CD14-positive monocyte (primary cell): ENCODE data around the gene MAP3K7CL. TPM values are rescaled to one million over a fixed set of nuclear protein-coding genes. Genes with fewer than 3 reads are reported as not detected.

Experiments
- DNase-seq, 3 donors: peaks; one replicate each; pipeline ENCODE4 v3.0.0-alpha.2; 2011 to 2022
- H2AFZ ChIP-seq: 2 replicates; pipeline ENCODE4 v1.6.0; 2012; ENCODE audit warnings: mild to moderate bottlenecking, low read depth, low read length, inconsistent platforms; ENCODE audit not compliant: insufficient read depth, poor library complexity, severe bottlenecking
- H3K27ac ChIP-seq, 2 donors: 1 replicate in 1 of 2; 2 replicates in 1 of 2; pipeline ENCODE4 v1.5.1; 2012 to 2013; ENCODE audit warnings: low read length in 2 of 2, control low read depth in 1 of 2, inconsistent platforms in 1 of 2, low read depth in 1 of 2, mild to moderate bottlenecking in 1 of 2
- H3K27me3 ChIP-seq, 2 donors: one replicate each; pipeline versions ENCODE4 v1.6.0 to v1.6.1; 2011 to 2013; ENCODE audit warnings: low read length in 2 of 2; ENCODE audit not compliant: control insufficient read depth in 2 of 2, insufficient read depth in 2 of 2
- H3K36me3 ChIP-seq, 2 donors: replicated peaks in 1 of 2; 1 replicate in 1 of 2; 2 replicates in 1 of 2; pipeline versions ENCODE4 v1.5.1 to v1.6.1; 2012 to 2013; ENCODE audit warnings: low read length in 2 of 2, control low read depth in 1 of 2, inconsistent platforms in 1 of 2, mild to moderate bottlenecking in 1 of 2; ENCODE audit not compliant: insufficient read depth in 2 of 2, control insufficient read depth in 1 of 2
- H3K4me1 ChIP-seq, 2 donors: 1 replicate in 1 of 2; 2 replicates in 1 of 2; pipeline versions ENCODE4 v1.5.1 to v1.6.1; 2012 to 2013; ENCODE audit warnings: low read length in 2 of 2, control low read depth in 1 of 2, inconsistent platforms in 1 of 2, mild to moderate bottlenecking in 1 of 2, moderate library complexity in 1 of 2; ENCODE audit not compliant: insufficient read depth in 2 of 2, control insufficient read depth in 1 of 2
- H3K4me2 ChIP-seq: replicated peaks from 2 replicates; pipeline ENCODE3; 2012; ENCODE audit warnings: low read length, moderate library complexity, mild to moderate bottlenecking; ENCODE audit not compliant: poor library complexity, severe bottlenecking; ENCODE audit errors: extremely low read depth
- H3K4me3 ChIP-seq, 3 experiments: fragments of 200-600 bp in 1 of 3; sonication (generic) in 1 of 3; replicated peaks in 1 of 3; 1 replicate in 2 of 3; 2 replicates in 1 of 3; pipeline ENCODE4 v1.5.1; 2011 to 2013; ENCODE audit warnings: low read length in 3 of 3, mild to moderate bottlenecking in 3 of 3, control low read depth in 2 of 3, low read depth in 2 of 3, inconsistent platforms in 1 of 3, moderate library complexity in 1 of 3
- H3K79me2 ChIP-seq: 2 replicates; pipeline ENCODE4 v1.6.0; 2012; ENCODE audit warnings: mild to moderate bottlenecking, control low read depth, inconsistent platforms, low read length, moderate library complexity; ENCODE audit not compliant: insufficient read depth
- H3K9ac ChIP-seq: 2 replicates; pipeline ENCODE4 v1.6.0; 2017; ENCODE audit warnings: low read length, mild to moderate bottlenecking; ENCODE audit not compliant: insufficient read depth, poor library complexity, severe bottlenecking
- H3K9me3 ChIP-seq, 2 donors: replicated peaks in 1 of 2; 1 replicate in 1 of 2; 2 replicates in 1 of 2; pipeline versions ENCODE4 v1.5.1 to v1.6.1; 2012 to 2013; ENCODE audit warnings: low read length in 2 of 2, control low read depth in 1 of 2; ENCODE audit not compliant: control insufficient read depth in 1 of 2, insufficient read depth in 1 of 2
- H4K20me1 ChIP-seq: 2 replicates; pipeline ENCODE4 v1.6.0; 2012; ENCODE audit warnings: mild to moderate bottlenecking, low read length, control low read depth, moderate library complexity; ENCODE audit not compliant: insufficient read depth
- H3K27ac Mint-ChIP-seq, 7 donors: one replicate each; pipeline ENCODE4 v1.8.0; 2020; ENCODE audit warnings: mild to moderate bottlenecking in 7 of 7, mixed read lengths in 7 of 7, moderate library complexity in 6 of 7, inconsistent platforms in 2 of 7
- H3K27me3 Mint-ChIP-seq, 3 donors: one replicate each; pipeline ENCODE4 v1.8.0; 2021 to 2022; ENCODE audit warnings: low read depth in 3 of 3, mild to moderate bottlenecking in 3 of 3, mixed read lengths in 3 of 3, moderate library complexity in 3 of 3, inconsistent platforms in 1 of 3
- H3K36me3 Mint-ChIP-seq, 2 donors: one replicate each; pipeline ENCODE4 v1.8.0; 2020; ENCODE audit warnings: mixed read lengths in 2 of 2, inconsistent platforms in 1 of 2, mild to moderate bottlenecking in 1 of 2
- H3K4me1 Mint-ChIP-seq: one replicate; pipeline ENCODE4 v1.8.0; 2020; ENCODE audit warnings: mild to moderate bottlenecking, mixed read lengths
- H3K4me3 Mint-ChIP-seq, 2 donors: one replicate each; pipeline ENCODE4 v1.8.0; 2020; ENCODE audit warnings: mild to moderate bottlenecking in 2 of 2, mixed read lengths in 2 of 2, moderate library complexity in 1 of 2
- H3K9me3 Mint-ChIP-seq, 7 donors: one replicate each; pipeline ENCODE4 v1.8.0; 2020 to 2022; ENCODE audit warnings: mixed read lengths in 7 of 7, mild to moderate bottlenecking in 6 of 7, moderate library complexity in 6 of 7, inconsistent platforms in 2 of 7
- WGBS: methylation state at CpG from one replicate; pipeline ENCODE4 v1.1.5; 2013; ENCODE audit warnings: missing lambda C conversion rate; ENCODE audit not compliant: insufficient coverage; 5-methylcytosine and 5-hydroxymethylcytosine counted together
- intact Hi-C, 2 donors: fragments of 100-400 bp; cut with micrococcal nuclease; formaldehyde crosslinking; loops; one replicate each; pipeline versions ENCODE4 v1.15.0 to v1.15.1; 2023
- polyA plus RNA-seq, 3 donors: library from polyadenylated mRNA; depleted of rRNA in 1 of 3; unstranded in 2 of 3; stranded (reverse) in 1 of 3; fragments of 300-500 nt in 2 of 3; fragments of >200 nt in 1 of 3; fragmentation: Illumina TruSeq in 2 of 3; gene quantifications; 1 replicate in 2 of 3; 2 replicates in 1 of 3; pipeline ENCODE4 v1.2.3, GENCODE V29; 2012 to 2021
- TF ChIP-seq, protein P1 (sequence below): fragments of 200-600 bp; IDR thresholded peaks from one replicate; pipeline ENCODE4 v1.8.0; 2022; ENCODE audit warnings: antibody characterized with exemption, mild to moderate bottlenecking

MAP3K7CL gene
- polyA plus RNA-seq, 3 donors, result 14.6 to 15.8 (median 15.7) TPM

DNA sequence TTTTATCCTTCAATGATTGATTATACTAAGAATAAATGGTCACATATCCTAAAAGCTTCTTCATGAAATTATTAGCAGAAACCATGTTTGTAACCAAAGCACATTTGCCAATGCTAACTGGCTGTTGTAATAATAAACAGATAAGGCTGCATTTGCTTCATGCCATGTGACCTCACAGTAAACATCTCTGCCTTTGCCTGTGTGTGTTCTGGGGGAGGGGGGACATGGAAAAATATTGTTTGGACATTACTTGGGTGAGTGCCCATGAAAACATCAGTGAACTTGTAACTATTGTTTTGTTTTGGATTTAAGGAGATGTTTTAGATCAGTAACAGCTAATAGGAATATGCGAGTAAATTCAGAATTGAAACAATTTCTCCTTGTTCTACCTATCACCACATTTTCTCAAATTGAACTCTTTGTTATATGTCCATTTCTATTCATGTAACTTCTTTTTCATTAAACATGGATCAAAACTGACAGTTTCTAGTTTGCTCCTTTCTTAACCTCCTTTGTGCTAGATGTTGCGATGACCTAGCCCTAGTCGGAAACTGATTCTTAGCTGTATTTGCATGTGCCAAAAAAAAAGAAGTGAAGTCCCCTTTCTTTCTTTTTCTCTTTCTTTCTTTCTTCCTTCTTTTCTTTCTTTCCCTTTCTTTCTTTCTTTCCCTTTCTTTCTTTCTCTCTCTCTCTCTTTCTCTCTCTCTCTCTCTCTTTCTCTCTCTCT lies 45.1 kb downstream of the MAP3K7CL start:
- H3K4me1 ChIP-seq, result peaks cover 27 to 45% of the 10 kb centered on the region in 2 donors
- no peaks in the 10 kb centered on the region for H3K9me3 ChIP-seq
- TF ChIP-seq, protein P1, sequence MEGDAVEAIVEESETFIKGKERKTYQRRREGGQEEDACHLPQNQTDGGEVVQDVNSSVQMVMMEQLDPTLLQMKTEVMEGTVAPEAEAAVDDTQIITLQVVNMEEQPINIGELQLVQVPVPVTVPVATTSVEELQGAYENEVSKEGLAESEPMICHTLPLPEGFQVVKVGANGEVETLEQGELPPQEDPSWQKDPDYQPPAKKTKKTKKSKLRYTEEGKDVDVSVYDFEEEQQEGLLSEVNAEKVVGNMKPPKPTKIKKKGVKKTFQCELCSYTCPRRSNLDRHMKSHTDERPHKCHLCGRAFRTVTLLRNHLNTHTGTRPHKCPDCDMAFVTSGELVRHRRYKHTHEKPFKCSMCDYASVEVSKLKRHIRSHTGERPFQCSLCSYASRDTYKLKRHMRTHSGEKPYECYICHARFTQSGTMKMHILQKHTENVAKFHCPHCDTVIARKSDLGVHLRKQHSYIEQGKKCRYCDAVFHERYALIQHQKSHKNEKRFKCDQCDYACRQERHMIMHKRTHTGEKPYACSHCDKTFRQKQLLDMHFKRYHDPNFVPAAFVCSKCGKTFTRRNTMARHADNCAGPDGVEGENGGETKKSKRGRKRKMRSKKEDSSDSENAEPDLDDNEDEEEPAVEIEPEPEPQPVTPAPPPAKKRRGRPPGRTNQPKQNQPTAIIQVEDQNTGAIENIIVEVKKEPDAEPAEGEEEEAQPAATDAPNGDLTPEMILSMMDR, result no peak
- H3K9me3 Mint-ChIP-seq, result peaks cover 0 to 2% (median 0%) of the 10 kb centered on the region in 7 donors
- H3K36me3 ChIP-seq, result no peaks in the 10 kb centered on the region
- no peaks in the 10 kb centered on the region for H3K79me2 ChIP-seq
- H3K27me3 Mint-ChIP-seq, result peaks cover 0 to 2% (median 1%) of the 10 kb centered on the region in 3 donors
- DNase-seq, result no peak
- WGBS, result no CpG with 5 or more reads among the region's 3 CpGs
- H3K27me3 ChIP-seq, result no peaks in the 10 kb centered on the region
- no peak overlapping the region for H2AFZ ChIP-seq
- no peak overlapping the region for H3K4me2 ChIP-seq
- peaks cover 48% of the 10 kb centered on the region for H3K4me1 Mint-ChIP-seq
- intact Hi-C loops, result no loop called here
- no peak overlapping the region for H3K4me3 Mint-ChIP-seq
- H3K27ac Mint-ChIP-seq, result no peak overlapping the region
- H3K4me3 ChIP-seq, result no peak overlapping the region
- no peaks in the 10 kb centered on the region for H4K20me1 ChIP-seq
- peaks cover 3 to 16% of the 10 kb centered on the region in 2 donors for H3K36me3 Mint-ChIP-seq
- H3K27ac ChIP-seq, result no peak overlapping the region
- no peak overlapping the region for H3K9ac ChIP-seq

DNA sequence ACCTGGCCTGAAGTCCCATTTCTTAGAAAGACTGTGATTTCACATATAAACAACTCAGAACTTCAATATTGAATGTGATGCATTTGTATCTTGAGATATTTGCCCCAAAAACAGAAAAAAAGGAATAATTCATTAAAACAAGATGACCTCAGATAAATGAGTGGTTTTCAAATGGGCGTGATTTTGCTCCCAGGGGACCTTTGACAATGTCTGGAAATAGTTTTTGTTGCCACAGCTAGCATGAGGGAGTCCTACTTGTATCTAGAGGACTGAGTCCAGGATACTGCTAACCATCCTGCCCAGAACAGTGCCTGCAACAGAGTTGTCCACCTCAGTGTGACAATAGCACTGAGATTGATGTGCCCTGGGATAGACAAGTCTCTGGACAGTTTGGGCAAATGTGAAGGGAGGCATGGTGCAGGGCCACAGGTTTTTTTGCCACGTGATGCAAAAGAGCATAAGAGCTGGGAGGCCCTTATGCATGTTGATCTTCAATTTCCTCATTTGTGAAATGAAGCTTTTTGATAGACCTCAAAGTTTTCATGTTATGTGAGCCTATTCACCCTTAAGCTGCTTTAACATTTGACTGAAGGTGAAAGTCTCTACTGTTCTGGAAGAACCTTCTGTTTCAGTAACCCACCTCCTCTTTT lies 46.2 kb downstream of the MAP3K7CL start:
- Histone ChIP-seq H3K4me1 (peaks cover 20 to 40% of the 10 kb centered on the region in 2 donors), H3K27ac (no peak overlapping the region), H3K4me3 (no peak overlapping the region), H3K27me3 (no peaks in the 10 kb centered on the region), H3K9me3 (no peaks in the 10 kb centered on the region), H4K20me1 (no peaks in the 10 kb centered on the region), H3K9ac (no peak overlapping the region), H3K4me2 (no peak overlapping the region), H2AFZ (no peak overlapping the region), H3K36me3 (no peaks in the 10 kb centered on the region), H3K79me2 (no peaks in the 10 kb centered on the region)
- Mint-ChIP-seq H3K4me1 (peaks cover 45% of the 10 kb centered on the region), H3K27ac (peak overlapping the region in 3 of 7 donors; percentile 9 to 53 (median 33)), H3K4me3 (no peak overlapping the region), H3K27me3 (peaks cover 0 to 2% (median 1%) of the 10 kb centered on the region in 3 donors), H3K36me3 (peaks cover 3 to 16% of the 10 kb centered on the region in 2 donors), H3K9me3 (peaks cover 0 to 2% (median 0%) of the 10 kb centered on the region in 7 donors)
- DNase-seq, result no peak
- intact Hi-C loops, result no loop called here
- TF ChIP-seq, protein P1, result no peak
- WGBS, result 83% methylated on average over 1 of the region's 2 CpGs
